Glutamatergic neuron (in vitro differentiated cells): ENCODE data around the gene MRPL17. TPM values are rescaled to one million over a fixed set of nuclear protein-coding genes. Genes with fewer than 3 reads are reported as not detected.

Source experiments
- DNase-seq: peaks from one replicate; pipeline ENCODE4 v3.0.0; 2022
- H3K27ac Mint-ChIP-seq: one replicate; pipeline ENCODE4 v1.8.0; 2020; ENCODE audit warnings: mild to moderate bottlenecking, mixed read lengths, inconsistent platforms; ENCODE audit not compliant: unreplicated experiment
- H3K27me3 Mint-ChIP-seq: one replicate; pipeline ENCODE4 v1.8.0; 2020; ENCODE audit warnings: mild to moderate bottlenecking, moderate library complexity, mixed read lengths, inconsistent platforms; ENCODE audit not compliant: unreplicated experiment
- H3K36me3 Mint-ChIP-seq: one replicate; pipeline ENCODE4 v1.8.0; 2020; ENCODE audit warnings: mild to moderate bottlenecking, mixed read lengths, inconsistent platforms; ENCODE audit not compliant: unreplicated experiment
- H3K4me1 Mint-ChIP-seq: one replicate; pipeline ENCODE4 v1.8.0; 2020; ENCODE audit warnings: mild to moderate bottlenecking, low read depth, mixed read lengths, inconsistent platforms; ENCODE audit not compliant: unreplicated experiment
- H3K4me3 Mint-ChIP-seq: one replicate; pipeline ENCODE4 v1.8.0; 2020; ENCODE audit warnings: mild to moderate bottlenecking, mixed read lengths, inconsistent platforms; ENCODE audit not compliant: unreplicated experiment
- H3K9me3 Mint-ChIP-seq: one replicate; pipeline ENCODE4 v1.8.0; 2020; ENCODE audit warnings: mild to moderate bottlenecking, moderate library complexity, mixed read lengths, inconsistent platforms; ENCODE audit not compliant: unreplicated experiment
- total RNA-seq: library from RNA; stranded (reverse); fragmentation: NEBNext Ultra II Directional; extraction: Animal tissue kit (Norgen Biotek cat#: 25700); gene quantifications from one replicate; pipeline ENCODE4 v1.2.1, GENCODE V29; 2021; ENCODE audit not compliant: unreplicated experiment
- TF ChIP-seq, protein P1 (sequence below): fragments of 200-600 bp; sonication (generic); IDR thresholded peaks from one replicate; pipeline ENCODE4 v1.5.0; 2021; ENCODE audit not compliant: partially characterized antibody, unreplicated experiment

Gene MRPL17
- total RNA-seq, 1 donor from 2014 or later: 23.3 TPM

DNA sequence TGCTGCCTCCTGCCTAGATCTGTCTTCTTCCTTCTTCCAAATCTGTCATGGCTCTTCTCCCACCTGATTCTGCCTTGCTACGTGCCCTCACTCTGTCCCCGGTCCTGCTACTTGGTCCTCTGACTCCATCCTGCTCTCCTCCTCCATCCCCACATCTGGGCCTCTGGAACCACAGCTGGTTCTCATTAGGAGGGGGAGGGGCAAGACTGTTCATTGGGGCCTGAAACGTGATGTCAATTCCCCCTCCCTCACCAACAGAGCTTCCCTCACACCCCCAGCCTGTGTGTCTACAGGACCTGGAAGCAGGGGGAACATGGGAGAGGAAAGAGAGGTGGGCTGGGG lies 36.6 kb downstream of the MRPL17 start:
- Mint-ChIP-seq H3K36me3 (no peaks in the 10 kb centered on the region), H3K4me1 (peaks cover 2% of the 10 kb centered on the region), H3K9me3 (no peaks in the 10 kb centered on the region)

DNA sequence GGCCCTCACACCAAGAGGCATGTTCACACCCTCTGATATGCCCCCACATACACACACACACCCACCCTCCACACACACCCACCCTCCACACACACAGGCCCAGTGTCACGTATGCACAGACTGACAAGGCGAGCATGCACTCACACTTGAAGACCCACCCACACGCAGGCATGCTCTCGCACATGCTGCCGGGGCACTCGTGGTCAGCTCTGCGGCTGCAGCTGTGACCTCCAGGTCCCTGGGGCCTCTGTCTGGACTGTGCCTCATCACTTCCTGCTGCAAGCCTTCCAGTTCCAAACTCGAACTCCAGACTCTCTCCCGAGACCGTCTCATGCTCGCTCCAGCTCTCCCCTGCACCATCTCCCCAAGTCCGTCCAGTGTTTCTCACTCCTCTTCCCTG lies 37.1 kb downstream of the MRPL17 start:
- peaks cover 2% of the 10 kb centered on the region for H3K4me1 Mint-ChIP-seq
- H3K27ac Mint-ChIP-seq: peak overlapping the region; percentile 20
- DNase-seq: peak; percentile 65
- H3K36me3 Mint-ChIP-seq: no peaks in the 10 kb centered on the region
- TF ChIP-seq, protein P1, sequence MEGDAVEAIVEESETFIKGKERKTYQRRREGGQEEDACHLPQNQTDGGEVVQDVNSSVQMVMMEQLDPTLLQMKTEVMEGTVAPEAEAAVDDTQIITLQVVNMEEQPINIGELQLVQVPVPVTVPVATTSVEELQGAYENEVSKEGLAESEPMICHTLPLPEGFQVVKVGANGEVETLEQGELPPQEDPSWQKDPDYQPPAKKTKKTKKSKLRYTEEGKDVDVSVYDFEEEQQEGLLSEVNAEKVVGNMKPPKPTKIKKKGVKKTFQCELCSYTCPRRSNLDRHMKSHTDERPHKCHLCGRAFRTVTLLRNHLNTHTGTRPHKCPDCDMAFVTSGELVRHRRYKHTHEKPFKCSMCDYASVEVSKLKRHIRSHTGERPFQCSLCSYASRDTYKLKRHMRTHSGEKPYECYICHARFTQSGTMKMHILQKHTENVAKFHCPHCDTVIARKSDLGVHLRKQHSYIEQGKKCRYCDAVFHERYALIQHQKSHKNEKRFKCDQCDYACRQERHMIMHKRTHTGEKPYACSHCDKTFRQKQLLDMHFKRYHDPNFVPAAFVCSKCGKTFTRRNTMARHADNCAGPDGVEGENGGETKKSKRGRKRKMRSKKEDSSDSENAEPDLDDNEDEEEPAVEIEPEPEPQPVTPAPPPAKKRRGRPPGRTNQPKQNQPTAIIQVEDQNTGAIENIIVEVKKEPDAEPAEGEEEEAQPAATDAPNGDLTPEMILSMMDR: no peak
- peaks cover 1% of the 10 kb centered on the region for H3K27me3 Mint-ChIP-seq
- H3K9me3 Mint-ChIP-seq: no peaks in the 10 kb centered on the region
- no peak overlapping the region for H3K4me3 Mint-ChIP-seq

More for the DNA sequence above, 36.6 kb downstream of the MRPL17 start:
- no peak for DNase-seq
- Mint-ChIP-seq H3K27me3 (peaks cover 1% of the 10 kb centered on the region), H3K27ac (no peak overlapping the region), H3K4me3 (no peak overlapping the region)
- TF ChIP-seq, protein P1: no peak

DNA sequence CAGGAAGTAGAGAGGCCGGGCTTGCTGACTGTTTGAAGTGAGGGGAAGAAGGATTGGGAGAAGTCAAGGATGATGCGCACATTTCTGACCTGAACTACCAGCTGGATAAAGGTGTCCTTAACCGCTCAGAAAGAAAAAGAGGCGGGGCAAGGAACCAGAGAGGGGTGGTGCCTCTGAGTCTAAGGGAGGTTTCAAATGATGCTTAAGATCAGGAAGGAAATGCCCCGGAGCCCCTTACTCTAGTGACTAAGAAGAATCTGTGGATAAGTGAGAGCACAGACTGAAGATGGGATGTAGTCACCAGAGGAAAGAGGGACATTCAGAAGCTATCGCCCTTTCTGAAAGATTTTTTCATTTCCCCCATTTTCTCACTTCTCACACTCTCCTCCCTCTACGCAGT lies 40.2 kb downstream of the MRPL17 start:
- no peak for DNase-seq
- Mint-ChIP-seq H3K27me3 (peaks cover 3% of the 10 kb centered on the region), H3K4me3 (no peak overlapping the region), H3K9me3 (no peaks in the 10 kb centered on the region), H3K27ac (no peak overlapping the region), H3K36me3 (peaks cover 5% of the 10 kb centered on the region), H3K4me1 (peaks cover 2% of the 10 kb centered on the region)
- TF ChIP-seq, protein P1: no peak

DNA sequence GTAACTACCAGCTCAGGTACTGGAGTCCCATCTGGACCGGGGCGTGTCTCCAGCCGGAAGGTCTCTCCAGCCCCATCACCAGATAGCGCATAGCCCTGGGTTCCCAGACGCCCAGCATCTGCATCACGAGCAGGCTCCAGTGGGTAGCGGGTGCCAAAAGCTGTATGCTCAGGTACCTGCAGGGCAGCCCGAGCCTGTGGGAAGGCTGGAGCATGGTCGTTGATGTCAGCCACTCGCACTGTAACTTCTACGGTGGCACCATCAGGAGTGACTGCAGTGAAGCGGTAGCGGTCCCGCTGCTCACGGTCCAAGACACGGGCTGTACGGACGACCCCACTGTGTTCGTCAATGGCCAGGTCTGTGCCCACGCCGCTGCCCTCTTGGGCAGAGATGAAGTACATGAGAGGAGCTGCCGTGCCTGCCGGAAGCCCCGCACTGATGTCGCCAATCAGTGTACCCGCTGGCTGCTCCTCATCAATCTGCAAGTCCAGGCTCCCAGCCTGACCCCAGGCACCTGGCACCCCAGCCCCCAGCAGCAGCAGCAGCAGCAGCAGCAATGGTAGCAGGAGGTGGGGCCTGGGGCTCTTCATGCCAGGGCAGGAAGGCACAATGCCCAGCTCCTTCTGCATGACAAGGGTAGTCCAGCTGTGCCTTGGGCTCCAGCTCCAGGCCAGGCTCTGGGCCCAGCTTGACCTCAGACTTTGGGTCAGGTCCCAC lies 42.0 kb downstream of the MRPL17 start:
- peaks cover 3% of the 10 kb centered on the region for H3K27me3 Mint-ChIP-seq
- no peak for DNase-seq
- H3K9me3 Mint-ChIP-seq: no peaks in the 10 kb centered on the region
- H3K27ac Mint-ChIP-seq: no peak overlapping the region
- H3K36me3 Mint-ChIP-seq: peaks cover 5% of the 10 kb centered on the region
- H3K4me3 Mint-ChIP-seq: no peak overlapping the region
- peaks cover 2% of the 10 kb centered on the region for H3K4me1 Mint-ChIP-seq
- TF ChIP-seq, protein P1: no peak

DNA sequence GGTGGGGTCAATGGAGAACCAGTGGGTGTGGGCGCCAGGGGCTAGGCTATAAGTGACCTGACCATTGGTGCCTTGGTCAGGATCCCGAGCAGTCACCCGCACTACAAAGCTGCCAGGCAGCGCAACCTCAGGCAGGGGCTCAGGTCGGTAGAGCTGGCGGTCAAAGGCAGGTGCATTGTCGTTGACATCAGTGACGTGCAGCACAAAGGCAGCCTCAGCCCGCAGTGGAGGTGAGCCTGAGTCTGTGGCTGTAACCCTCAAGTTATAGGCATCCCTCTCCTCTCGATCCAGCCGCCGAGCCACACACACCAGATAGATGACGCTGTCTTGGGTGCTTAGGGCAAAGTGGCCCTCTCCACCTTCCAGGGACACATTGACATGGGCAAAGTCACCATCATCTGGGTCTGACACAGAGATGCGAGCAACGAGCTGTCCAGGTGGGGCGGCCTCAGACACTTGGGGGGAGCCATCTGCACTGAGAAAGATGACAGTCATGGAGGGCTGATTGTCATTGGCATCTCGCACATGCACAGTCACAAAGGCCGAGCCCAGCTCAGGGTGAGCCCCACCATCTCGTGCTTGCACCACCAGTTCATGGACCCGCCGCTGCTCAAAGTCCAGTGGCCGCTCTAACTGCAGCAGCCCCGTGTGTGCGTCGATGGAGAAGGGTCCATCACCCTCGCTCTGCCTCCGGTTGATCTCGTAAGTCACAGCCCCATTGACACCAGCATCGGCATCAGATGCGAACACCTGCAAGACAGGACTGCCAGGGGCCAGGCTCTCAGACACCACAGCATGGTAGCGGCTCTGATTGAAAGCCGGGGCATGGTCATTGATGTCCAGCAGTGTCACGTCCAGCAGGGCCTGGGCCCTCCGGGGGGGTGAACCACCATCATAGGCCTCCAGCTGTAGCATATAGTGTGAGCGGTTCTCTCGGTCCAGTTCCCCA lies 42.8 kb downstream of the MRPL17 start:
- H3K4me1 Mint-ChIP-seq: peaks cover 2% of the 10 kb centered on the region
- peaks cover 5% of the 10 kb centered on the region for H3K36me3 Mint-ChIP-seq
- TF ChIP-seq, protein P1: no peak
- no peaks in the 10 kb centered on the region for H3K9me3 Mint-ChIP-seq
- H3K4me3 Mint-ChIP-seq: no peak overlapping the region
- H3K27me3 Mint-ChIP-seq: peaks cover 3% of the 10 kb centered on the region
- no peak overlapping the region for H3K27ac Mint-ChIP-seq
- DNase-seq: no peak
